Activated CD4-positive, CD25-positive, alpha-beta regulatory T cell treated with anti-CD3 and anti-CD28 coated beads, Interleukin-2, amount 50 U/mL, for 72 hours (primary cell): ENCODE measurements around the gene MAML2.

Source experiments
- DNase-seq: peaks from one replicate; pipeline ENCODE4 v3.0.0; 2021

Gene MAML2

GRCh38 chr11:96088914-96089313 is 254.1 kb downstream of the MAML2 start:
- no peak for DNase-seq

GRCh38 chr11:96086111-96086510 is 256.9 kb downstream of the MAML2 start:
- no peak for DNase-seq

- no peak for DNase-seq
Measured at GRCh38 chr11:96085319-96085930, 257.6 kb downstream of the MAML2 start.

GRCh38 chr11:96084610-96085318 is 258.2 kb downstream of the MAML2 start:
- DNase-seq, result no peak

GRCh38 chr11:96082936-96083335 is 260.1 kb downstream of the MAML2 start:
- DNase-seq, result no peak

- no peak for DNase-seq
Measured at GRCh38 chr11:96082002-96082899, 260.7 kb downstream of the MAML2 start.

GRCh38 chr11:96081561-96081960 is 261.4 kb downstream of the MAML2 start:
- no peak for DNase-seq

- no peak for DNase-seq
Measured at GRCh38 chr11:96079691-96080090, 263.3 kb downstream of the MAML2 start.

DNA sequence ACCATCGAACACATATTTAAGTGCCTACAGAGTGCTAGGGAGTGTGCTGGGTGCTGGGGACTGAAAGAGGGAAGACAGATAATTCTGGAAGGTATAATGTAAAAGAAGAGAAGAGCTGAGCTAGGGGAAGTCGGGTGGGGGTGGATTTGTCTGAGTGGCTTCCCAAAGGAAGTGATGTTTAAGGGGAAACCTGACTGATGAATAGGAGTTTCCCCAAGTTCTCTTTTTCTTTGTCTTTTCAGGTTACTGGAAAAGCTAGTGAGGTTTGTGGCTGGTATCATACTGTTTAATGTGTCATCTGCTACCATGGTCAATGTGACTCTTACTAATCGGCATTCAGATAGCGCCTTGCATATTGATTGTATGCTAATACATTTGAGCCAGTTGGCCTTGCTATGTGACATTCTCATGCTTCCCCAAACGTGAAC is 267.4 kb downstream of the MAML2 start:
- DNase-seq, result no peak

DNA sequence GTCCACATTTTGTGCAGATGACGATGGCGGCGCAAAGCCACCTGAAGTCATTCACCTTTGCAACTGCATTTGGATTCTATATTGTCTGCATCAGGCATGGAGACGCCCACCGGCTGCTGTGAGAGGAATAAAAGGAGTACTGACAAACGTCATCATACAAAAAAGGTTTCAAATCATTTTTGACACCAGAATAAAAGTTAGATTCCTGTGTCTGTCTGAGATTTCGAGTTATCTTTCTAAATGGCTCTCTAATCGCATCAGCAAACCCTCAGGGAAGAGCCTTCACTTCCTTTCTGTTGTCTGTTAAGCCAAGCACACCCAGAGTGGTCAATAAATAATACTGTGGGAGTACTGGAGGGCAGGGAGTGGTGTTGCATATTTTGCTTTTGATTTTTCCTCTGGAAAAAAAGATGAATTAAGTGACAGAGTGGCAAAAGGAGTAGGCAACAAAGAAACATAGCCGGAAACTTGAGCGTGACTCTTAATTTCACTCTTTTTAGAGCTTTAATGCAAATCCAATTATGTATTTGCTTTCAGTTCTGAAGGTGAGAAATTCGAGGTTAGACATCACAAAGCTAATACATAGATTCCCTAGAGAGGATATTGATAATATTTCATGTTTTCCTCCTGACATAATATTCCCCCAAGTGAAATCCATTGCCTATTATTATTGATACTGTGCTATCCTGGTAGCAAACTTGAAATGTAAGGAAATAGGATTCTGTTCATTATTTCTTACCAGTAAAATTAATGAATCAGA is 268.3 kb downstream of the MAML2 start:
- no peak for DNase-seq

DNA sequence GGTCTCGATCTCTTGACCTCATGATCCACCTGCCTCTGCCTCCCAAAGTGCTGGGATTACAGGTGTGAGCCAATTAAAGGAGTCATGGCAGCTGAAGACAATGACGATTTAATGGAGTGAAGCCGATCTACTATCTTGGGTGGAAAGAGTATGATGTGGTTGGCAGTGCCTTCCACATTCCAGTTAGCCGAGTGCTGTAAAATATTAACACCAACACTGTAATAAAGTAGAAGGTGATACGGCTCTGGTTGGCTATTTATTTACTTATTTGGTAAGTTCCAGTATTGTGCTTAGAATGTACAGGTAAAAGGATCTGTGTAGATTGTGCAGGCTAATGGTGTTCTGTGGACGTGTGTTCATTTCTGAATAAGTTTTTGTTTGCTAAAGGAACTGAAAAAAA is 269.5 kb downstream of the MAML2 start:
- no peak for DNase-seq

DNA sequence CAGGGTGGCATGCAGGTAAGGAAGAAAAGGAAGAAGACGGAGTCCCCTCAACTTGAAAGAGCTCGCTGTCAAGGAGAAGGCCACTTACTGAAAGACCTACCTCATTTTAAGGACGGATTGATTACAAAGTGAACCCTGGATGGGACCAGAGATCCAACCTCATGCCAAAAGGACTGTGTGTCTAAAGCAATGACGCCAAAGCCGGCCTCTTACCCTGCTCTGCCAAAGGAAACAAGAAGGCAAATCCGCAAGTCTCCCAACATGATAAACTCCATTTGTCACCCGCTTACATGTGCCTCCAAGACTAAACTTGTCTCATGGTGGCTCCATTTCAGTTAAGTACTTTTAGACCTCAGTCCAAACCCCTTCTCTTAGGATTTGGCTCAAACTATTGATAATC is 270.4 kb downstream of the MAML2 start:
- no peak for DNase-seq

- no peak for DNase-seq
Measured at GRCh38 chr11:96070453-96070852, 272.5 kb downstream of the MAML2 start.

GRCh38 chr11:96067160-96067559 is 275.8 kb downstream of the MAML2 start:
- DNase-seq, result no peak

GRCh38 chr11:96065379-96065778 is 277.6 kb downstream of the MAML2 start:
- no peak for DNase-seq

- DNase-seq, result no peak
Measured at GRCh38 chr11:96063886-96064285, 279.1 kb downstream of the MAML2 start.

- no peak for DNase-seq
Measured at GRCh38 chr11:96063053-96063452, 279.9 kb downstream of the MAML2 start.

- no peak for DNase-seq
Measured at GRCh38 chr11:96062134-96062533, 280.9 kb downstream of the MAML2 start.

DNA sequence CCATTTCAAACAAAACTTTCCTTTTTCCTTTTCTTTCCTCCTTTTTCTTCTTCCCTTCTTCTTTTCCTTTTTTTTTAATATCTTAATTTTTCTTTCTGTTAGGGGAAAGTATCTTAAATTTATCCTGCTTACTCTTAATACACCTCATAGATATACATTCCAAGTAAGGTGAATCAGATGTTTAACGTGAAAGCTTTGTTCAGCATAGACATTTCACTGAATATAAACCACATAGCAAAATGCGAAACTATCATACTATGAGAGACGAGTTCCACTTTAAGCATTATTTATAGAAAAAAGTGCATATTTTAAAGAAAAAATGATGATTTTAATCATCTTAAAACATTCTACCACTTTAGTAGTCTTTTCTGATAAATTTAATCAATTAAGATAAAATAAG is 281.3 kb downstream of the MAML2 start:
- DNase-seq, result no peak

DNA sequence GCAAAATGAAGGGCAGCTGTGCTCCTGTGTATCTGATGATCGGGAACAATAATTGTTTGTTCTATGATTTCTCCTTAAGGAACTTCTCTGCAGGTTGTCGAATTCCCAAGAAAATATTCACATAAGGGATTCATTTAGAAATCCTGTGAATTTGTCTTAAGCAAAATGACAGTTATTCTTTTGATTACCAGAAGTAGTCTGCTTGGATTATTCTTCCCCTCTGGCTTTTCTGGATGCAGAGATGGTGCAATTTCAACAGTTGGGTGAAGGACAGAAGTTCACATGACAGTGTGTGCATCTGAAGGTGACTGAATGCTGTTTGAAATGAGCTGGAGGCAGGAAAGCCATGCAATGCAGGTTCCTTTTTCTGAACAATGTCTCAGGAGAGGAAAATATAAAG is 281.9 kb downstream of the MAML2 start:
- DNase-seq, result no peak

GRCh38 chr11:96057502-96057901 is 285.5 kb downstream of the MAML2 start:
- DNase-seq, result no peak

GRCh38 chr11:96056576-96056975 is 286.4 kb downstream of the MAML2 start:
- DNase-seq, result no peak
